ENCODE measurements around the gene SIVA1. TPM values are rescaled to one million over a fixed set of nuclear protein-coding genes. Genes with fewer than 3 reads are reported as not detected.
A peak's percentile ranks its signal among the peaks of the same experiment; 100 is the strongest.

SIVA1 gene
- total RNA-seq, 2 experiments from 2014 or later, result 111 to 124 TPM

- no peak overlapping the region for H3K27ac ChIP-seq (ENCODE audit: low read depth in 1 of 2, low read length in 2 of 2)
- no peaks in the 10 kb centered on the region for H3K27me3 Mint-ChIP-seq
- ATAC-seq (ENCODE audit: poor library complexity) (no peak), DNase-seq (peak in 1 of 14 experiments; percentile 31)
- H3K27ac Mint-ChIP-seq, result no peak overlapping the region
- ChIA-PET POLR2A (no interaction called here), CTCF (interaction anchor here (1.3 kb wide), 1 partner anchor 19 kb away, joined by 3 read pairs; no protein-coding TSS in a partner anchor)
- H3K4me3 Mint-ChIP-seq, result no peak overlapping the region
- H3K4me3 ChIP-seq (ENCODE audit: low read length), result no peak overlapping the region
- no peaks in the 10 kb centered on the region for H3K9me3 Mint-ChIP-seq
- H3K9me3 ChIP-seq (ENCODE audit: control insufficient read depth in 1 of 2, insufficient read depth in 1 of 2, low read length in 2 of 2), result no peaks in the 10 kb centered on the region
- peaks cover 24% of the 10 kb centered on the region for H3K4me1 Mint-ChIP-seq (ENCODE audit: low read depth)
- H3K27me3 ChIP-seq (ENCODE audit: control insufficient read depth in 1 of 2, insufficient read depth in 2 of 2, low read length in 2 of 2), result no peaks in the 10 kb centered on the region
- H3K4me1 ChIP-seq (ENCODE audit: insufficient read depth, low read length), result peaks cover 70% of the 10 kb centered on the region
- H3K36me3 ChIP-seq (ENCODE audit: insufficient read depth, low read length), result peaks cover 44% of the 10 kb centered on the region
- TF ChIP-seq, protein P1, sequence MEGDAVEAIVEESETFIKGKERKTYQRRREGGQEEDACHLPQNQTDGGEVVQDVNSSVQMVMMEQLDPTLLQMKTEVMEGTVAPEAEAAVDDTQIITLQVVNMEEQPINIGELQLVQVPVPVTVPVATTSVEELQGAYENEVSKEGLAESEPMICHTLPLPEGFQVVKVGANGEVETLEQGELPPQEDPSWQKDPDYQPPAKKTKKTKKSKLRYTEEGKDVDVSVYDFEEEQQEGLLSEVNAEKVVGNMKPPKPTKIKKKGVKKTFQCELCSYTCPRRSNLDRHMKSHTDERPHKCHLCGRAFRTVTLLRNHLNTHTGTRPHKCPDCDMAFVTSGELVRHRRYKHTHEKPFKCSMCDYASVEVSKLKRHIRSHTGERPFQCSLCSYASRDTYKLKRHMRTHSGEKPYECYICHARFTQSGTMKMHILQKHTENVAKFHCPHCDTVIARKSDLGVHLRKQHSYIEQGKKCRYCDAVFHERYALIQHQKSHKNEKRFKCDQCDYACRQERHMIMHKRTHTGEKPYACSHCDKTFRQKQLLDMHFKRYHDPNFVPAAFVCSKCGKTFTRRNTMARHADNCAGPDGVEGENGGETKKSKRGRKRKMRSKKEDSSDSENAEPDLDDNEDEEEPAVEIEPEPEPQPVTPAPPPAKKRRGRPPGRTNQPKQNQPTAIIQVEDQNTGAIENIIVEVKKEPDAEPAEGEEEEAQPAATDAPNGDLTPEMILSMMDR (IDR thresholded peaks at IDR 0.05), result no peak
- intact Hi-C loops (cut with DNase I, micrococcal nuclease), result no loop called here
- peaks cover 15% of the 10 kb centered on the region for H3K36me3 Mint-ChIP-seq (ENCODE audit: low read depth)
Observed at GRCh38 chr14:104787736-104788135, 34.8 kb downstream of the SIVA1 start.

DNA sequence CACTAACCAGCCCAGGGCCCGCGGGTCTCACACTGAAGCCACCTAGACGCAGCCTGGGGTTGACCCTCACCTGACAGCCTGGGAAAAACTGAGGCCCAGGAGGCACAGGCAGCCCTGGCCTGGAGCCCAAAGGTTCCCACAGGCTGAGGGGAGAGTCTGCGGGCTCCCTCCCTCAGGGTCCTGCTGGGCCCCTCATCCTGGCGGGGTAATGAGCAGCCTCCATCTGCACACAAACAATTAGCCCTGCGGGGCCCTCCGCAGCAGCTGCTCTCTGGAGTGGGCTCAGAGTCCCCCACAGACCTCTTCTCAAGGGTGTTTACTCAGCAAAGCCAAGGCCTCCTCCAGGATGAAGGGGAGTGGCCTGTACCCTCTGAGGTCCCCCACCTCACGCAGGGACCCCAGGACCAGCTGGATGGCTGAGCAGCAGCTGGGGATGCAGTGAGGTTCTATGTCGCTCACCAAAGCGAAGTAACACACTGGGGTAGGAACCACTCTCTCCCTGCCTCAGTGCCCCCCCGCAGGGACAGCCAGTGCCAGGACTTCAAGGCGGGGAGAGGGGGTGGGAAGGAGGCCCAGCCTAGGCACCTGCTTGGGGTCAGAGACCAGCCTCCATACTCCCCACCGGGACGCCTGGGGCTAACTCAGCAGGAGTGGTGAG lies 35.3 kb downstream of the SIVA1 start:
- DNase-seq (no peak), ATAC-seq (ENCODE audit: poor library complexity) (no peak)
- Mint-ChIP-seq H3K27me3 (no peaks in the 10 kb centered on the region), H3K27ac (no peak overlapping the region), H3K9me3 (no peaks in the 10 kb centered on the region), H3K4me1 (ENCODE audit: low read depth) (peaks cover 29% of the 10 kb centered on the region), H3K36me3 (ENCODE audit: low read depth) (peaks cover 15% of the 10 kb centered on the region), H3K4me3 (no peak overlapping the region)
- peaks cover 73% of the 10 kb centered on the region for H3K4me1 ChIP-seq (ENCODE audit: insufficient read depth, low read length)
- TF ChIP-seq, protein P1 (IDR thresholded peaks at IDR 0.05), result no peak
- peaks cover 47% of the 10 kb centered on the region for H3K36me3 ChIP-seq (ENCODE audit: insufficient read depth, low read length)
- ChIA-PET POLR2A (interaction anchor here (1.1 kb wide), 1 partner anchor 12 kb away, joined by 4 read pairs; the partner anchor contains the start of gene ZBTB42), CTCF (interaction anchor here (1.3 kb wide), 1 partner anchor 20 kb away, joined by 3 read pairs; no protein-coding TSS in a partner anchor)
- no peaks in the 10 kb centered on the region for H3K9me3 ChIP-seq (ENCODE audit: control insufficient read depth in 1 of 2, insufficient read depth in 1 of 2, low read length in 2 of 2)
- H3K27me3 ChIP-seq (ENCODE audit: control insufficient read depth in 1 of 2, insufficient read depth in 2 of 2, low read length in 2 of 2), result no peaks in the 10 kb centered on the region
- H3K27ac ChIP-seq (ENCODE audit: low read depth in 1 of 2, low read length in 2 of 2), result no peak overlapping the region
- intact Hi-C loops (cut with DNase I, micrococcal nuclease), result no loop called here
- H3K4me3 ChIP-seq (ENCODE audit: low read length), result no peak overlapping the region

GRCh38 chr14:104788873-104789663 lies 36.1 kb downstream of the SIVA1 start:
- Mint-ChIP-seq H3K4me1 (ENCODE audit: low read depth) (peaks cover 37% of the 10 kb centered on the region), H3K4me3 (no peak overlapping the region), H3K27ac (no peak overlapping the region), H3K27me3 (no peaks in the 10 kb centered on the region), H3K9me3 (no peaks in the 10 kb centered on the region), H3K36me3 (ENCODE audit: low read depth) (peaks cover 15% of the 10 kb centered on the region)
- ATAC-seq (ENCODE audit: poor library complexity) (no peak), DNase-seq (no peak)
- no peak overlapping the region for H3K27ac ChIP-seq (ENCODE audit: low read depth in 1 of 2, low read length in 2 of 2)
- intact Hi-C loops (cut with DNase I, micrococcal nuclease), result no loop called here
- H3K4me3 ChIP-seq (ENCODE audit: low read length), result no peak overlapping the region
- H3K27me3 ChIP-seq (ENCODE audit: control insufficient read depth in 1 of 2, insufficient read depth in 2 of 2, low read length in 2 of 2), result no peaks in the 10 kb centered on the region
- no peaks in the 10 kb centered on the region for H3K9me3 ChIP-seq (ENCODE audit: control insufficient read depth in 1 of 2, insufficient read depth in 1 of 2, low read length in 2 of 2)
- POLR2A ChIA-PET, result interaction anchor here (1.1 kb wide), 1 partner anchor 11 kb away, joined by 4 read pairs; the partner anchor contains the start of gene ZBTB42
- TF ChIP-seq, protein P1 (IDR thresholded peaks at IDR 0.05), result no peak
- H3K4me1 ChIP-seq (ENCODE audit: insufficient read depth, low read length), result peaks cover 81% of the 10 kb centered on the region
- H3K36me3 ChIP-seq (ENCODE audit: insufficient read depth, low read length), result peaks cover 47% of the 10 kb centered on the region
- CTCF ChIA-PET, result interaction anchor here (1.3 kb wide), 1 partner anchor 20 kb away, joined by 3 read pairs; no protein-coding TSS in a partner anchor

Measured in CD4-positive, alpha-beta T cell (primary cell).